T-helper 17 cell (primary cell): ENCODE results near the gene SLIT3. TPM values are rescaled to one million over a fixed set of nuclear protein-coding genes. Genes with fewer than 3 reads are reported as not detected.

Experiments used
- ATAC-seq: fragments of 150-1000 bp; cut with Tn5 transposase; 2 replicates; pipeline ENCODE4 v1.10.0; 2021; ENCODE audit warnings: mild to moderate bottlenecking, moderate library complexity
- DNase-seq, 3 donors: peaks; one replicate each; pipeline versions ENCODE4 v3.0.0 to v3.0.0-alpha.2; 2020 to 2021
- H3K9me3 ChIP-seq: one replicate; pipeline ENCODE4 v1.7.0; 2013; ENCODE audit warnings: low read length, mild to moderate bottlenecking; ENCODE audit not compliant: control insufficient read depth, poor library complexity, severe bottlenecking
- H3K27ac Mint-ChIP-seq: one replicate; pipeline ENCODE4 v1.8.0; 2022; ENCODE audit warnings: mild to moderate bottlenecking, moderate library complexity, mixed read lengths
- H3K27me3 Mint-ChIP-seq: one replicate; pipeline ENCODE4 v1.8.0; 2022; ENCODE audit warnings: mixed read lengths
- H3K36me3 Mint-ChIP-seq: one replicate; pipeline ENCODE4 v1.8.0; 2022; ENCODE audit warnings: low read depth, mixed read lengths
- H3K4me1 Mint-ChIP-seq: one replicate; pipeline ENCODE4 v1.8.0; 2022; ENCODE audit warnings: mild to moderate bottlenecking, mixed read lengths
- H3K4me3 Mint-ChIP-seq: one replicate; pipeline ENCODE4 v1.8.0; 2022; ENCODE audit warnings: mild to moderate bottlenecking, moderate library complexity, mixed read lengths
- total RNA-seq, 4 donors: library from RNA in 2 of 4; stranded (reverse) in 2 of 4; gene quantifications; one replicate each; pipeline ENCODE4 v1.2.3 and lab custom pipeline; 2022 to 2026

Gene SLIT3
- total RNA-seq, 2 donors from 2014 or later: not detected

- Mint-ChIP-seq H3K27ac (no peak overlapping the region), H3K27me3 (peaks cover 23% of the 10 kb centered on the region), H3K36me3 (no peaks in the 10 kb centered on the region), H3K4me3 (no peak overlapping the region), H3K4me1 (no peaks in the 10 kb centered on the region)
- ATAC-seq (no peak), DNase-seq (no peak)
- no peaks in the 10 kb centered on the region for H3K9me3 ChIP-seq
Measured at GRCh38 chr5:168827636-168828035, 473.3 kb downstream of the SLIT3 start.

GRCh38 chr5:168826246-168826725 lies 474.7 kb downstream of the SLIT3 start:
- no peaks in the 10 kb centered on the region for H3K4me1 Mint-ChIP-seq
- no peaks in the 10 kb centered on the region for H3K9me3 ChIP-seq
- H3K4me3 Mint-ChIP-seq: no peak overlapping the region
- ATAC-seq: no peak
- peaks cover 12% of the 10 kb centered on the region for H3K27me3 Mint-ChIP-seq
- H3K36me3 Mint-ChIP-seq: no peaks in the 10 kb centered on the region
- H3K27ac Mint-ChIP-seq: no peak overlapping the region
- DNase-seq: no peak

- H3K27ac Mint-ChIP-seq: no peak overlapping the region
- H3K27me3 Mint-ChIP-seq: peaks cover 29% of the 10 kb centered on the region
- no peaks in the 10 kb centered on the region for H3K4me1 Mint-ChIP-seq
- ATAC-seq (no peak), DNase-seq (no peak)
- H3K9me3 ChIP-seq: no peaks in the 10 kb centered on the region
- H3K4me3 Mint-ChIP-seq: no peak overlapping the region
- H3K36me3 Mint-ChIP-seq: no peaks in the 10 kb centered on the region
Measured at GRCh38 chr5:168822745-168823281, 478.1 kb downstream of the SLIT3 start.

GRCh38 chr5:168822248-168822744 lies 478.6 kb downstream of the SLIT3 start:
- Mint-ChIP-seq H3K4me3 (no peak overlapping the region), H3K27ac (no peak overlapping the region), H3K4me1 (no peaks in the 10 kb centered on the region), H3K36me3 (no peaks in the 10 kb centered on the region), H3K27me3 (peaks cover 30% of the 10 kb centered on the region)
- H3K9me3 ChIP-seq: no peaks in the 10 kb centered on the region
- DNase-seq (no peak), ATAC-seq (no peak)

- DNase-seq (no peak), ATAC-seq (no peak)
- H3K4me3 Mint-ChIP-seq: no peak overlapping the region
Measured at GRCh38 chr5:168820874-168821273, 480.1 kb downstream of the SLIT3 start.

GRCh38 chr5:168819004-168819621 lies 481.8 kb downstream of the SLIT3 start:
- DNase-seq (no peak), ATAC-seq (no peak)
- Mint-ChIP-seq H3K36me3 (no peaks in the 10 kb centered on the region), H3K4me1 (no peaks in the 10 kb centered on the region), H3K4me3 (no peak overlapping the region), H3K27me3 (peaks cover 43% of the 10 kb centered on the region), H3K27ac (no peak overlapping the region)
- no peaks in the 10 kb centered on the region for H3K9me3 ChIP-seq

More at GRCh38 chr5:168820874-168821273, 480.1 kb downstream of the SLIT3 start:
- no peak overlapping the region for H3K27ac Mint-ChIP-seq
- no peaks in the 10 kb centered on the region for H3K4me1 Mint-ChIP-seq
- H3K27me3 Mint-ChIP-seq: peaks cover 31% of the 10 kb centered on the region
- no peaks in the 10 kb centered on the region for H3K9me3 ChIP-seq
- H3K36me3 Mint-ChIP-seq: no peaks in the 10 kb centered on the region

GRCh38 chr5:168818558-168818957 lies 482.4 kb downstream of the SLIT3 start:
- Mint-ChIP-seq H3K4me1 (no peaks in the 10 kb centered on the region), H3K36me3 (no peaks in the 10 kb centered on the region), H3K4me3 (no peak overlapping the region), H3K27ac (no peak overlapping the region), H3K27me3 (peaks cover 43% of the 10 kb centered on the region)
- H3K9me3 ChIP-seq: no peaks in the 10 kb centered on the region
- no peak for DNase-seq
- ATAC-seq: no peak

- Mint-ChIP-seq H3K27me3 (peaks cover 43% of the 10 kb centered on the region), H3K27ac (no peak overlapping the region), H3K4me3 (no peak overlapping the region), H3K36me3 (no peaks in the 10 kb centered on the region), H3K4me1 (no peaks in the 10 kb centered on the region)
- DNase-seq (no peak), ATAC-seq (no peak)
- no peaks in the 10 kb centered on the region for H3K9me3 ChIP-seq
Measured at GRCh38 chr5:168817591-168817990, 483.3 kb downstream of the SLIT3 start.

- Mint-ChIP-seq H3K4me1 (no peaks in the 10 kb centered on the region), H3K36me3 (no peaks in the 10 kb centered on the region), H3K27me3 (peaks cover 47% of the 10 kb centered on the region), H3K27ac (no peak overlapping the region), H3K4me3 (no peak overlapping the region)
- ATAC-seq (no peak), DNase-seq (no peak)
- H3K9me3 ChIP-seq: no peaks in the 10 kb centered on the region
Measured at GRCh38 chr5:168816661-168817060, 484.3 kb downstream of the SLIT3 start.

DNA sequence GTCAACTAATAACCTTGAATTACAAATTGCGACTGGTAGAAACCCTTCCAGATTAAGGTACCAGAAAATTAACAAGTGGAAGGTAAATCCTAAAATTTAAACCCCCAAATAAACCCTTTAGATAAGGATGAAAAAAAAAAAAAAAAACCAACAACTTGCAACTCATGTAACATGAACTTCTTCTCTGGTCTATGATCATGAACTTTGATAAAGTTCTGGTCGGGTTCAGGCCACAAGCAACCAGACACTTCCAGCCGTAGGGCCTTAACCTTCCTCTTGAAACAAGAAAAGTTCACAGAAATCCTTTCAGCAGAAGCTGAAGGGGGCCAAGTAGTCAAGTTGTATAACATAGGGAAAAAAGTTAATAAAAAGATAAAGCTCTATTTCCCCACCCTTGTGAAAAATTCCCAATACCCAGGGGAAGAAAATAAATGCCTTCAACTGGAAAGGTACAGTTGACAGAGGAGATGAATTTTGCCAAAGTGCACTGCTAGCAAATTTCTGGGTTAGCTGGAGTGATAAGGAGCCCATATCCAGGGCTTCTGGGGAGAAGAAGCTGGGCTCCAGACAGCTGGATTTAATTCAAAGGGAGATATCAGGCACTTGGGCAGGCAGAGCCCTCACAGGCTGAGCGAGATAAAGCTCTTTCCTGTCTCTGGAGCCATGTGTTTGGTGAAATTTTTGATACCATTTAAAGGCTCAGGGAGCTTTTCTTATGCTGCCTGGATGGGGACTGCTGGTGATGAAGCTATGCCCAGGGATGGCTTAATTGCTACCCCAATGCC lies 487.6 kb downstream of the SLIT3 start:
- DNase-seq: no peak
- Mint-ChIP-seq H3K27ac (no peak overlapping the region), H3K36me3 (no peaks in the 10 kb centered on the region), H3K4me3 (no peak overlapping the region), H3K4me1 (peaks cover 2% of the 10 kb centered on the region), H3K27me3 (peaks cover 48% of the 10 kb centered on the region)
- H3K9me3 ChIP-seq: no peaks in the 10 kb centered on the region
- no peak for ATAC-seq

- Mint-ChIP-seq H3K36me3 (no peaks in the 10 kb centered on the region), H3K4me3 (no peak overlapping the region), H3K4me1 (peaks cover 2% of the 10 kb centered on the region), H3K27me3 (peaks cover 51% of the 10 kb centered on the region), H3K27ac (no peak overlapping the region)
- ATAC-seq: no peak
- DNase-seq: no peak
- no peaks in the 10 kb centered on the region for H3K9me3 ChIP-seq
Measured at GRCh38 chr5:168810641-168811040, 490.3 kb downstream of the SLIT3 start.

- Mint-ChIP-seq H3K27me3 (peaks cover 44% of the 10 kb centered on the region), H3K27ac (no peak overlapping the region), H3K4me1 (peaks cover 2% of the 10 kb centered on the region), H3K36me3 (no peaks in the 10 kb centered on the region), H3K4me3 (no peak overlapping the region)
- ATAC-seq (no peak), DNase-seq (no peak)
- H3K9me3 ChIP-seq: no peaks in the 10 kb centered on the region
Measured at GRCh38 chr5:168809218-168809617, 491.7 kb downstream of the SLIT3 start.

GRCh38 chr5:168808051-168808616 lies 492.8 kb downstream of the SLIT3 start:
- H3K27ac Mint-ChIP-seq: no peak overlapping the region
- H3K36me3 Mint-ChIP-seq: peaks cover 5% of the 10 kb centered on the region
- H3K9me3 ChIP-seq: no peaks in the 10 kb centered on the region
- H3K27me3 Mint-ChIP-seq: peaks cover 50% of the 10 kb centered on the region
- no peak for DNase-seq
- no peak for ATAC-seq
- no peak overlapping the region for H3K4me3 Mint-ChIP-seq
- H3K4me1 Mint-ChIP-seq: peaks cover 2% of the 10 kb centered on the region
